ENCODE measurements around the gene RAP1A.
"Not testable (repeated sequence)": the region's sequence is repeated elsewhere in the genome, so short reads cannot be mapped to it uniquely, and the experiment has no call there.

RAP1A gene

DNA sequence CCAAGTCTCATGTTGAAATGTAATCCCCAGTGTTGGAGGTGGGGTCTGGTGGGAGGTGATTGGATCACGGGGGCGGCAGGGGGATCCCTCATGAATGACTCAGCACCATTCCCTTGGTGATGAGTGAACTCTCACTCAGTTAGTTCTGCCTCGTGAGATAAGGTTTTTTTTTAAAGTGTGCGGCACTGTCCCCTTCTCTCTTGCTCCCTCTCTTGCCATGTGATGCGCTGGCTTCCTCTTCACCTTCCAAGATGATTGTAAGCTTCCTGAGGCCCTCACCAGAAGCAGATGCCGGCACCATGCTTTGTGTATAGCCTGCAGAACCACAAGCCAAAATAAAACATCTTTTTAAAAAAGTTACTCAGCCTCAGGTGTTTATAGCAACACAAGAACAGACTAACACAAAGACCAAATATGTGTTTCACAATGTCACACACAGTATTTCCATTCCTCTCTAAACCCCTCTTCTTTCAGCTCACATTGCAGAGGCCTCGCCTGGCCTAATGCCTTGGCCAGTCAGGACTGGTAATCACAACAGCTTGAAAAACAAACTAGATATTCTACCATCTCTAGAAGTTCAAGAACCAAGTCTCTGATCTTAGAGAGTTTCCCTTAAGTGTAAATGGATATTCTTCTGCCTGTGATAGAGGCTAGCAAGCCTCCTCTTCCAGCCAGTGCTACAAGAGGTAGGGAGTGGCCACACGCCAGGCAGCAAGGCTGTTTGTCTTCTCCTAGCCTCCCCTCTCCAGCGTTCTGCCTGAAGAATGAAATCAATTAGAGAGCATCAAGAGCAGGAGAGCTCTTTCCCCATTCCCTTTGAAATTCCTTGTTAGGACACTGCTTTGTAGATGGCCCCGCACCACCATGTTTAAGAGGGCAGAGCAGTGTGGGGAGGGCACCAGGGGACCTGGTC is 19.6 kb upstream of the RAP1A start:
- no peak for DNase-seq

DNA sequence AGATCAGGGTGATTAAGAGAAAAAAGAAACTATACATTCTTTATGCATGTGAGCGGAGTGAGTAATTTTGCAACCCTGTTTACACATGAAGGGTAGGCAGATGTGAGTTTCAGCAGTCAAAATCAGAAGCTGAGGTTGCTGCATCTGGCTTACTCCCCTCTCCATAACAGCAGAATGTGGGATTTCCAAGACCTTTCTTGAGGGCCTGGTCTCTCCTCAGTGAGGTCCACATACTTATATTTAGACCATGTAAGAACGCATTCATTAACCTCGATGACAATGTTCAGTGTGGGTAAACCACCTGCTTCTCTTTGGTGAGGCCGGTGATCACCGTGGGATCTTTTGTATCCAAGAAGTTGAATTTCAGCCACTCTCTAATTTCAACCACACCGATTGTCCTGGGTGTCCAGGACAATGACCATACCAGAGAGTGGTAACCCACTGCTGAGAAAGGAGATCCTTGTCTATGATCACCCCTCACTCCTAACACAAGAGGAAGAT is 18.7 kb upstream of the RAP1A start:
- no peak for DNase-seq

DNA sequence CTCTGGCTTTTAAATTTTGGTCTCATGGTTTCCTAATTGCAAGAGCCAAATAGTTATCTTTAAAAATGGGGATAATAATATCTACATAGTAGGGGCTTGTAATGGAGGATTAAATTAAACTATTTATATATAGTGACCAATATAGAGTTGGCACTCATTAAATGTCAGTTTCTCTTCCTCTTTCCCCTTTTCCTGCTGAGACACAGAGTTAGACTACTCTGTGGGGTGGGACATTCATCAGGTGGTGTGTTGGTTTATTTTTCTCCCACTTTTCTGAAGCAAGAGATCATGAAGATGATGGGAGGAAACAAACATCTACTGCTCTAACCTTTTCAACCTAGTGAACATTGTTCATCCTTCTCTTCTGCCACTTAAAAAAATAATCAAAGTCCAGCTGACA is 17.3 kb upstream of the RAP1A start:
- no peak for DNase-seq

DNA sequence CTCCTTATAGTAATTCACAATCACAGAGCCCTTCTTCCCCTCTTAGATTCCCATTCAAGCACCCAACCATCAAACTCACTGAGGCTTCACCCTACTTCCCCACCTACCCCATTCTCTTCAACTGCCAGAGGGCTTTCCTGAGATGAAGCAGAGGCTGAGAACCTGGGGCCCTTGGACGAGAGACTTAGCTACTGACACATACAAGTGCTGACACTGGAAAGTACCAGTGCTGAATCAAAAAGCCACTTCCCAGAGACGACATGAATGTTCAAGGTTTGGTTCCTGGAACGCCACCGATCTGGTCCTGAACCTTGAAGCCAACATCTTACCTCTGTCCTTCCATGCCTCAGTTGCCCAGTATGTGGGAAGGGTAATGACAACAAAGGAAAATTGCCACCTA is 16.6 kb upstream of the RAP1A start:
- no peak for DNase-seq

DNA sequence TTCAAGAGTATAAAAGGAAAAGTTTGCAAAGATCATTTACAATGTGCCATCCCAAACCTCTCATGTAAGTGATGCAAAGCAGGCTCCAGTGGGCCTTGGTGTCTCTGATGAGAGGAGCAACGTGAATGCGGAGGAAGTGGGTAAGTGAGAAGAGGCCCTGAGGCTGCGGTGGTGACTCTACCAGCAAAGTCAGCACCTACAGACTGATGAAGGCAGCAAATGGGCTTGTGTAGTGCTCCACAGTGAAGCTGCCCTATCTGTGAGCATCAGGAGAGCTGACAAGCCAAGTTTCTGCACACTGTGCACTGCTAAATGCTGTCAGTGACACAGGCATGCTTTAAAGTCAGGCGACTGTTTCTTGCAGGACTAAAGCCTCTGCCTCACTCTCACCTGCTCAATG is 15.6 kb upstream of the RAP1A start:
- no peak for DNase-seq

DNA sequence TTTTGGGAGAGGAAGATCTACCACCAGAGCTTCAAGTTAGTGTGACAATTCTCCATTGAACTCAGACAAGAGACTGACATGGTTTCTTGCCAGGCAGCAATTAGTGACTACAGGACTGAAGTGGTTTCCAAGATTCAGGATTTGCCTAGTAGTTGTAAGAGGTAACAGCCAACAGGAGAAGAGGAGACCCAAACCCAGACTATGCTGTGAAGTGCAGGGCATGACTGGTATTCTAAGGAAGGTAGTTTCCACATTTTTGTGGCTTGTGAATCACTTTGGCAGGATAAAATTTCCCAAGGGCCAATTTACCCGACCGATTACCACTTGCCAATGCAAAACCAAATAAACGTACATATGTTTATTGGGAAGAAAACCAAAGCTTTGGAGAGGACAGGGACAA is 14.7 kb upstream of the RAP1A start:
- no peak for DNase-seq

DNA sequence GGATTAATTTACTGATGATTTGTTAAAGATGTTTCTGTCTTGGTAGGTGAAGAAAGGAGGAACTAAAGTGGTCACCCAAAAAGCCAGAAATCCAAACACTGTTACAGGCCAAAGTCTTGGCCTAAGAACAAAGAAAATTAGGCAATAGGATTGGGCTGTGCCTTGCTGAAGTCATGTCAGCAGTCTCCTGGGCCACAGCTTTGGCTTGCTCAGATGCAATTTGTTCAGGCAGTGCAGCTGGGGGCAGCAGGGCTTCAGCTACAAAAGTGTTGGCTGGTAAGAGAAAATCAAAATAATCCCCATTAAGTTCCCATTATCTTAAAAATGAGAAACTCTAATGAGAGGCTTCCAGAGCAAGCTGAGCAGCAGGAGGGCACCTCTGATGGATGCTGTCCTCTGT is 14.0 kb upstream of the RAP1A start:
- DNase-seq = peak; percentile 71 to 72

DNA sequence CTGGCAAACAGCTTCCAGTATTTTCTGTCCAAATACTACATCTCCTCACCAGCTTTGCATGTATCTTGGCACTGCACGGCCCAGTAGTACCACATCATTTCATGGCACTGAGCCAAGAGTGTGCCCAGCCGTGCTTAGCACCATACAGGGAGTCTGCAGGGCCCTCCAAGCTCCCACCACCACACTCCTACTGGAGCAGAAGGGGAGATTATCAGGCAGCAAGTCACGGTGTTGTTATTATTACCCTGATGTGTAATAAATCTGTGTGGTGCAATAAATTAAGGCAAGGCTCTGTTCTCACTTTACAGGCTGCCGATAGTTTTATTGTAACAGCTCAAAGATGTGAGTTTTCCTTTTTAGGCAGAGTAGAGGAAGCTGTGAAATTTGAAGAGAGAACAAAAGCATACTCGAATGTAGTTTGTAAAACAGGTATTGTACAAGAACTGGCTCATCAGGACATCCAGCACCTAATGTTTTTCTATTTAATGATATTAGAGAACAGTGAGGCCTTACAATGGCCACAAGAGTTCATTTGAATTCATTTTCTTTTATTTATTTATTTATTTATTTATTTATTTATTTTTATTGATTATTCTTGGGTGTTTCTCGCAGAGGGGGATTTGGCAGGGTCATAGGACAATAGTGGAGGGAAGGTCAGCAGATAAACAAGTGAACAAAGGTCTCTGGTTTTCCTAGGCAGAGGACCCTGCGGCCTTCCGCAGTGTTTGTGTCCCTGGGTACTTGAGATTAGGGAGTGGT is 13.0 kb upstream of the RAP1A start:
- DNase-seq = not testable (repeated sequence)

DNA sequence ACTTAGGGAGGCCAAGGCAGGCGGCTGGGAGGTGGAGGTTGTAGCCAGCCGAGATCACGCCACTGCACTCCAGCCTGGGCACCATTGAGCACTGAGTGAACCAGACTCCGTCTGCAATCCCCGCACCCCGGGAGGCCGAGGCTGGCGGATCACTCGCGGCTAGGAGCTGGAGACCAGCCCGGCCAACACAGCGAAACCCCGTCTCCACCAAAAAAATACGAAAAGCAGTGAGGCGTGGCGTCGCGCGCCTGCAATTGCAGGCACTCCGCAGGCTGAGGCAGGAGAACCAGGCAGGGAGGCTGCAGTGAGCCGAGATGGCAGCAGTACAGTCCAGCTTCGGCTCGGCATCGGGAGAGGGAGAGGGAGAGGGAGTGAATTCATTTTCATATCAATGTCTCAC is 11.1 kb upstream of the RAP1A start:
- DNase-seq = not testable (repeated sequence)

DNA sequence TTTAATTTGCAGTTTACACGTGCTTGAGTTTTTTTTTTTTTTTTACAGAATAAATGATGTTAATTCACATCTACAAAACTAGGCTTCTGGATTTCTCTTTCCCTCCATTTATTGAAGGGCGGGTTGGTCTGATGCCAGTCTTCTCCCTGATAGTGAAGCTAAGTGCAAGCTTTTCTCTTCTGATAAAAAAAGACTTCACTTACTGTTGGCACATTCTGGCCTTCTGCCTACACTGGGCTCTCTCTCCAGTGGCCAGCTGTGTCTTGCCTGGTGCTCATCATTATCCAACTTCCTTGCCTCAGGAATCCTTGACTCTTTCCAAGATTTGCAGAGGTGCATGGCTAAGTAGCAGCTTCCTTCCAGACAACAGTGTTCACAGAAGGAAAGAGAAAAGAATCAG is 7.6 kb upstream of the RAP1A start:
- no peak for DNase-seq

DNA sequence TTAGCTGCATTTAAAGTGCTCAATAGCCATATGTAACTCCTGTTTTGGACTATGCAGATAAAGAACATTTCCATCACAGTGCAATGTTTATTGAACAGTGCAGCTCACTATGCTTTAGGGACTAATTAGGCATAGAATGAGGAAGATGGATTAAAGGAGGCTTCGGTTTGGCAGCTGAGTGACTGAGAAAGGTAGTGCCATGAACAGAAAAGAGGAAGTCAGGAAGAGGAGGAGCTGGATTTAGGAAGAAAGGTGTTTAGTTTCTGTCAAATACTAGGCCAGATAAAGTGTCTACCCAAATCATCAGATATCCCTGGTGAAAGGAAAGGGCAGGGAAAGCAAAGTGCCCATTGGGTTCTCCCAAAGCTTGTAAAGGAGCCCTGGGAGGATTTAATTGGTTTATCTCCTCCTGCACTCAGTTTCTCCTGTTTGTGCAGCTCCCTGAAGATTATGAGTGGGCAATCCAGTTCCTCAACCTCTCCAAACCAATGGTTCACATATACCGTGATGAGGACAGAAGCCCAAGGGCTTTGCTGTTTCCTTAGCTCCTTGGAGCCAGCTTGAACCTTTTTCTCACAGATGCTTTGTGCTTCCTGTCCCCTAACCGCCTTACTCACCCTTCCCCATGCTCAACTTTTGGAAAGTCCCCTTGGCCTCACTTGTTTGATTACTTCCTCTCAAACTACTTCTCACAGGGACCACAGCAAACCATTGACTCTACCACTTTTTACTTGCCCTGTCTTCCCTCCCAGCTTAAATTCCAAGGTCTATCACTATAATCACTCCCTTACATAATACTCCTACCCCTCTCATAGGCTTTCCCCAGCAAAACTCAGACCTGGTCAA is 3.5 kb upstream of the RAP1A start:
- DNase-seq = peak; percentile 61 to 66

DNA sequence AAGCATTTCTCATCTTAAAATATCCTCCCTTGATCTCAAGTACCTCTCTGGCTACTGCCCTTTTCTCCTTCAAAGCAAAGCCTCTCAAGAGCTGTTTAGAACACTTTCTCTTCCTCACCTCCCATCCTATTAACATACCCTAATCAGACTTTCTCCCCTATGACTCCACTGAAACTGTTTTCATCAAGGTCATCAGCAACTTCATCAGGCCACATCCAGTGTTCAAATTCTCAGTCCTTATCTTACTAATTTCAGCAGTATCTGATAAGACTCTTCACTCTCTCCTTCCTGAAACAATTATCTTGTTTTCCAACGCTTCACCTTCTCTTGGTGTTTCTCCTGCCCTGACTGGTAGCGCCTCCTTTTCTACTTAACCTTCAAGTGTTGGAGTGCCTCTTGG is 1.5 kb upstream of the RAP1A start:
- DNase-seq = no peak

DNA sequence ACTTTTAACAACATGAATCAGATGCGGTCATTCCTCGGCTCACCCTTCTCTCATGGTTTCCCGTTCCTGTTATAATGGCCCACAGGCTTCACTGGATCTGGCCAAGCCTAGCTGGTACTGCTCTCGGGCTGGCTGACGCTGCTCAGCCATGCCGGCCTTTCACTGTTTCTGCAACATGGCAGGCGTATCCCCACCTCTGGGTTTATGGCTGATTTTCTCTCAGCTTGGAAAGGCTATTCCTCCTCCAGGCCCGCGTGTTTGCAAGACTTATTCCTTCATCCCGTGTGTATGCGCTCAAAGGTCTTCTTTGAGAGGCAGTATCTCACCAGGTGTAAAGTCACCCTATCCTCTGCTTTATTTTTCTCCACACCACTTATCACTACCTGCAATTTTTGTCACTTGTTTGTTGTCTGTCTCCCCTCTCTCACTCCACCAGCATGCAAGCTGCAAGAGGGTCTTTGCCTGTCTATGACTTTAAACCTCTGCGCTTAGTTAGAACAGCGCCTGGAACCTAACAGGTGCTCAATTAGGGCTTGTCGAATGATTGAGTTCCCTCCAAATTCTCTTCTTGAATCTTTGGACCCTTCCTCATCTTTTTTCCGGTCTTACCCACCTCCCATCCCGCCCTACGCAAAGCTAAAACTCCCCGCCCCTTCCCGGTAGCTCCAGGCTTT is 491 bp upstream of the RAP1A start:
- no peak for DNase-seq

DNA sequence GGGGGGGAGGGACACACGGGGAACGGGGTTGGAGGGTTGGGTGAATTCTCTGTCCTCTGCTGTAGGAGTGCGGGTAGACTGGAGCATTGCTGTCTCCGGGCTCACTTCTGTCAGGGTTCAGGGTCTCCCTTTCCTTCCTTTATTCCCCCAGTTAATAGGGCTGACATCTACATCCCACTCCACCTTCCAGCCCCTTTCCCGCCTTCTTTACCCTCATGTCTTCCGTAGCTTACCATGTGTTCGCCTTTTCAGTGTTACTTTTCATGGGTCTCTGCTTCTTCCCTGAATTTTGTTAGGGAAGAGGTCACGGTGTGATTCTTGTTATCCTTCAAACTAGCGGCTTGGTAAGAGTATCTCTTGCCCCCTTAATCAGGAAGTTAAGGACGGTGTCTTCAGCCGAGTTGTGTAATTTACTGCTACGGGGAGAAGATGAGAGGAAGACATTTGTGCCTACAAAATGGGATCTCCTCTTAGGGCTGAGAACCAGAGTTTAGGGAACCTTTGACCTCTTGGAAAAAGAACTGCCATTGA is 917 bp downstream of the RAP1A start:
- DNase-seq = peak; percentile 63 to 74

DNA sequence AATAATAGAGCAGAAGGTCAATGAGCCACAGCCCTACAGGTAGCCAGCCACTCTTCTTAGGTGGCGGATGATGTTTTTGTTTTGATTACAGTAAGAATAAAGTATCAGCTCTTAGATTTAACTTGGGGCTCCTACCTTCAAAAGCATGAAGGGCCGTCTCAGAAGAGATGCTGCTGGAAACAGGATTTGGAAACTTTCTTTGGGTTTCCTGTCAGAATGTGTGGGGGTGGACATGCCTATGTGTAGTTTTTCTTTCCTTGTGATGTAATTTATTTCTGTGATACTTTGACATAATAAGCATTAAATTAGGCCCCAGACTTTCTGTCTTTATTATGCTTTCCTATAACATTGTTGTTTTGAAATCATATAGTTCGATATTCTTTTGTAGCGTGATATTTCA is 1.5 kb downstream of the RAP1A start:
- peak; percentile 52 to 53 for DNase-seq

DNA sequence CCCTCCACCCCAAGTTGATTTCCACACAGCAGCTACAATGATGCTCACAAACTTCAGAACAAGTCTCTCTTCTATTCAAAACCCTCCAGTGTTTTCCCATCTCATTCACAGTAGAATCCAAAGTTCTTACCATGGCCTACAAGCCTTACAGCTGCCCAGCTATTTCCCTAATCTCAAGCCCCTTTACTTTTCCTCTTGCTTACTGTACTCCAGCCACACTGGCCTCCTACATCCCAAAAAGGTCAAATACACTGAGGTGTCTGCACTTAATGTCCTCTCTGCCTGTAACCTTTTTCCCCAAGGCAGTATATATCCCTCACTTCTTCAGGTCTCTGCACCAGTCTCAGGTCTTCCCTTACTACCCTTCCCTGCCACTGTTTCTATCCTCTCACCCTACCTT is 2.6 kb downstream of the RAP1A start:
- peak in 1 of 2 experiments; percentile 2 for DNase-seq

DNA sequence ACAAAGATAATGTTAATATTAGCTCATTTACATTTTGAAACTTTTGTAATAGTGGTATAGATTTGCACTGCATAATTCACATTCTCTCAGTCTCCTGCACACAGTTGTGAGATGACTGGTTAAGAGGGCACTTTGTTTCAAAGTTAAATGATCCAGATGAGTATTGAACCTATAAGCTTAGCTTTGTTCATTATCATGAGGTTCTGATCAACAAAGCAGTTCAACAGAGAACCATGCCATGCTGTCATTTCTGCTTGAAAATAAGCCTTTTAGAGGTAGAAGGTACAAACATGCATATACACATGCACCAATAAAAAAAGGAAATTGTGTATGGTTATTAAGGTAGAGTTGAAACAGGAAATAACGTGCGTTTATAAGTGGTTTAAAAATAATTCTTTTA is 4.8 kb downstream of the RAP1A start:
- DNase-seq = no peak

DNA sequence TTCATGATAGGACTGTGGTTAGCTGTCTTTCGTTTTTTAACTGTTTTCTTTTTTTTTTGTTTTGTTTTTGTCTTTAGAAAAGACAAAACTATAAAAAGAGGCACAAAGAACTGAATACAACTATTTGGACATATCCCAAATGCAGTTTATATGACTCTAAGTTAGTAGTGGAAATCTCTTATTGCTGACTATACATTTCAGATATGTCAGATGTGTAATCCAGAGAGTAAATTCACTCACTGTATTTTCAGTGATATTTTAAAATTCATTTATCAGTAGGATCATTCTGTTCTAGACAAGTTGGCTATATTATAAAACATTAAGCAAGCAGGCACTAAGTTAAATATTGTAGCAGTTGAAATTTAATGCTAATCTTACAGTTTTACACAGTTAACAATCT is 5.7 kb downstream of the RAP1A start:
- DNase-seq = no peak

DNA sequence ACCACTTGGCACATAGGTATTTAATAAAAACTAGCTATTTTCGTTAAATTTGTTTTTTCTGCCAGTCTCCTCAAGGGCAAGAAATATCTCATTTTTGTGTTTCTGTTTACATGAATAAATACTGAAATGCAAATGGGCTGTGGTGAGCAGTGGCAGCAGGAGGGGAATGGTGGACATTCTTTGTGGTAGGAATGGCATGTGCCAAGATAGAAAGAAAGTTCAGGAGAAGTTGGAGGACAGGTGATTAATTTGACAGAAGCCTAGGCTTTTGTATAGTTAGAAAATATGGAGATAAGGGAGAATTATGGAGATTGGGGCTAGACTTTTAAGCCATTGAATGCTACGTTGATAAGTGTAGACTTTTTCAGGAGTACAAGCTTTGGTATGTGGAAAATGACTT is 8.6 kb downstream of the RAP1A start:
- DNase-seq = no peak

DNA sequence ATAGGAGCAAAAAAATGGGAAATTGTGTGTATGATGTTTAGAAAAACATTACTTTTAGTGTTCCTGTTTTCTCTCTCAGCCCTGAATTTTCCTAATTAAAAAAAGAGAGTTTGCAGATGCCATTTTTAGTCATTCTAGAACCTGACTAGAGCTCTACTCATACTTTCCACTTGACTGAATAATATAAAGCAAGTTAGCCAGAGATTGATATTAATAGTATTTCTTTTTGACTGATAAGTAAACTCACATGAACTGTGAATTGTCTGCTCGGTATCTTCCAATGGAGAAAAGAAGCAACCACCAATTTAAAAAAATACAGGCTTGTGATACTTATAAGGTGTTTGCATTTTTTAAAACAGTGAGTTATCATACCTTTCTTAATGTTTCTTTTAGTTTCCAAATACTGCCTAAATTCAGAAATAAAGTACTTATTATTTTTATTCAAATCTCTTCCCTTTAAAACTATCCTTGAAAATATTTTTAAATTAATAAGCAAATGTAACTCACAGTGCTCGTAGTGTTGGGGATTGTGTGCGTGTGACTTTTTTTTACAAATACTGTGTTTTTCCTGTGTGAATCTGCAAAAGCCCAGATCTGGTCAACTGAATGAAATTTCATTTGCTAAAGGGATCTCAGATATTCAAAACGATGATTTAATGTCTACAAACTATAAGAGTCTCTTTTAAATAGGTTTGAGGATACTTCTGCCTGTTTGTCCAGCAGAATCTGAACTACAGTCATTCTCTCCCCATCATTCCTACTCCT is 9.8 kb downstream of the RAP1A start:
- DNase-seq = no peak

DNA sequence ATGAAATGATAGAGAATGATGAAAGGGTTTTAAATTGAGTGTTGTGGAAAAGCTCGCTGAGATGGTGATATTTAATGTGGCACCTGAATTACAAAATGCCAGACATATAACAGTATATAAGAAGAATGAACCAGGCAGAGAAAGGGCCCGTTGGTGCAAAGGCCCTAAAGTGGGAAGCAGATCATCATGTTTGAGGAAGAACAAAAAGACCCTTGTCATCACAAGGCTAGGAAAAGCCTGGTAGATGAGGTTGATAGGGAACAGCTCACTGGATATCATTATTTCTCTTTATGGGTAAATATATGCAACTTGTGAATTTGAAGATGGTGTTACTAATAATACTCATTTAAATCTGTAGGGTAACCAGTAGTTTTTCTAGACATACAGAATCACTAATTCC is 11.0 kb downstream of the RAP1A start:
- no peak for DNase-seq

DNA sequence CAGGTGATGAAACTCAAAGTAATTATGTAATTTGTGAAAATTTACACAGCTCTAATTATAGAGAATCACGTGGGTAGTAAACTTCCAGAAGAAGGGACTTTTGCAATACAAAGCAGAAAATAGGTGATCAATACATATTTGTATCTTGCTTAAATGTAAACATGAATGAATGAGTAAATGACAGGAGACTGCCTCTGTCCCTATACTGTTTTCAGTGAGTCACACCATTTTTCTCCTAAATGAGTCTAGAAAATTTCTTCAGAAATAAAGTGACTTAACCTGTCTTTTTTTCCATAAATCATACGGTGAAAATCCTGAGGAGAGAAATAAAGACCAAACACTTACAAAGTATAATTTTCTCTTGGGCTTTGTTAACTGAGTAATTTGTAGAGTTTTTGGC is 11.9 kb downstream of the RAP1A start:
- no peak for DNase-seq

Data from AML-193 (cell line).